ENCODE data around the gene ANK3.

DNA sequence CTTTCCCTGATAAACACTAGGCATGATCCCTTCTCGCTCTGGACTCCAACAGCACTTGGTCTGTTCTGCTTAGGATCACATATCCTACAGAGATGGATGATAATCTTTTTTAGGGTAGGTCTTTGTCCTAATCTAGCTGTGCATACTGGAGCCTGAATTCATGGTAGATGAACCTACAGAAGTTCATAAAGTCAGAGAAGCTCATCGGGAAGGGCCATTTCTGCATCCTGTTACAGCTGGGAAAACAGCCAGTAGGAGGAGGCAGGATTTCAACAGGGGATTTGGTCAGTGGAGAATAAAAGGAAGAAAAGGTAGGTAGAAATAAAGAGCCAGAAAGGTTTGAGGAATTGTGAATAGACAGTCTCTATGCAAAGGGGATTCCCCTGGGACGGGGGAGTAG, 101.4 kb downstream of the ANK3 start:
- TF ChIP-seq POLR2A (IDR thresholded peaks at IDR 0.05) (no peak), EP300 (IDR thresholded peaks at IDR 0.05) (no peak), POLR2AphosphoS5 (IDR thresholded peaks at IDR 0.05) (no peak)
- TF ChIP-seq, protein P1, sequence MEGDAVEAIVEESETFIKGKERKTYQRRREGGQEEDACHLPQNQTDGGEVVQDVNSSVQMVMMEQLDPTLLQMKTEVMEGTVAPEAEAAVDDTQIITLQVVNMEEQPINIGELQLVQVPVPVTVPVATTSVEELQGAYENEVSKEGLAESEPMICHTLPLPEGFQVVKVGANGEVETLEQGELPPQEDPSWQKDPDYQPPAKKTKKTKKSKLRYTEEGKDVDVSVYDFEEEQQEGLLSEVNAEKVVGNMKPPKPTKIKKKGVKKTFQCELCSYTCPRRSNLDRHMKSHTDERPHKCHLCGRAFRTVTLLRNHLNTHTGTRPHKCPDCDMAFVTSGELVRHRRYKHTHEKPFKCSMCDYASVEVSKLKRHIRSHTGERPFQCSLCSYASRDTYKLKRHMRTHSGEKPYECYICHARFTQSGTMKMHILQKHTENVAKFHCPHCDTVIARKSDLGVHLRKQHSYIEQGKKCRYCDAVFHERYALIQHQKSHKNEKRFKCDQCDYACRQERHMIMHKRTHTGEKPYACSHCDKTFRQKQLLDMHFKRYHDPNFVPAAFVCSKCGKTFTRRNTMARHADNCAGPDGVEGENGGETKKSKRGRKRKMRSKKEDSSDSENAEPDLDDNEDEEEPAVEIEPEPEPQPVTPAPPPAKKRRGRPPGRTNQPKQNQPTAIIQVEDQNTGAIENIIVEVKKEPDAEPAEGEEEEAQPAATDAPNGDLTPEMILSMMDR (IDR thresholded peaks at IDR 0.05): no peak
